Measurements from ENCODE around the gene HMGCS2.

Gene HMGCS2

DNA sequence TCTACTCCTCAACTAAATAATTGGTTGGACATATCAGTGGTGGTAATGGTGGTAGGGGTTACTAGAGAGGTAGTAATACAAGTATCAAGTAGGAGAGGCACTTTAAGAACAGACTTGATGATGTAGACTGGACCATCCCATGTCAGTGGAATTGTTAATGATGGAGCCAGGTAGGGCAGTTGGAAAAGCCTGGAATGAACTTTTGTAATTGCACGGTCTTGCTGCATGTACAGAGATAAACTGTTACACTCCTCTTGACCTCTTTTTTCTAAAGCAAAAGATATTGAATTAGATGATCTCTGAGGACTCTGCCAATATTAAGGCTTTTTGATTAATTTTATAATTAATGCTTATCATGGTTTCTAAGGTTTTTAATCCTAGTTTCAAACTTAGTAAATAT lies 5.8 kb downstream of the HMGCS2 start:
- no peak for DNase-seq (ENCODE audit: low read depth, low spot score)

DNA sequence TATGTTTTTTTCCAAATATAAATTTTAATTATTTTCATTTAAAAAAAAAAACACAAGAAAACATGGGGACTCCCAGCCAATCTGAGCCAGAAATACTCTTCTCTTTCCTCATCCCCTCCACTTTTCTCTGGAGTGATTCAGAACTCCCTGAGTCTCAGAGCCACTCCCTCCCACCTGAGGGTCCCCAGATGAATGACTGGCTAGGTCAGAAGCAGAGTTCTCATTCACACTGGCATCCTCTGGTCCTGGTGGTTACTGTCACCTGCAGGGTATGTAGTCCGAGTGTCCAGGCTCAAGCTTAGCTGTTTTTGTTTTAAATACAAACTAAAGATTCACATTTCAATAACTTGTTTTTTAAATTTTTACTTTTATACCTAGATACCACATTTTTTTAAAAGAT lies 6.3 kb downstream of the HMGCS2 start:
- DNase-seq (ENCODE audit: low read depth, low spot score): no peak

DNA sequence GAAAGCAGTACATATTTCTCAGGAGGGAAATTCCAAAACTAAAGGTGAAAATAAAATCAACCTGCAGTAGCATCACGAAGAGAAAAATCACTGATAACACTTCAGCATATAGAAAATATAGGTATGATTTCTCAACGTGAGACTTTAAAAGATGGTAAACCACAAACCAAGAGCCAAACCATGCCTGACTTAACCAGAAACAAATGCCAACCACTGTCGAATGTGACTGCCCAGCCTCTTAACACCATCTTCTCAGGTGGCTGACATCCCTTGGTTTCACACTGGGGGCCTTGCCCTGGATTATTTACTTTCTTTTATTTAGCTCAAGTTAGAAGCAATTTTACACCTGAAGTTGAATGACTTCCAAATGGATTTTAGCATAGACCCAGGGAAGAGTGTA lies 10.1 kb downstream of the HMGCS2 start:
- DNase-seq (ENCODE audit: low read depth, low spot score): no peak

DNA sequence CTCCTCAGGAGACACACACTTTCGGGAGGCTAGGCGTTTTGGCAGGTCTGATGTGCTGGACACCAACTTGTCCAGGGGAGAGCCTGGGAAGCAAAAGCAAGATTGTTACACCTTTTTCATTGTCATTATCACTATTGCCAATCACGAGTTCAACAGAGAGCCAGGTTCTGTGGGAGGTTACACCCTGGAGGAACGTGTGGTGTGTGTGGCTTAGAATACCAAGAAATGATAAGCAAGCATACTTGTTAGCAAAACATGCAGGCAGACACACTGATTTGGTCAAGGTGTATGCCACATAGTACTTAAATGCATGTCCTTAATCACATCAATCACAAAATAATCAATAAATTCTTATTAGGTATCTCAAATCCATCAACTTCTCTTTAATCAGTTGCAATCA lies 16.1 kb downstream of the HMGCS2 start:
- no peak for DNase-seq (ENCODE audit: low read depth, low spot score)

DNA sequence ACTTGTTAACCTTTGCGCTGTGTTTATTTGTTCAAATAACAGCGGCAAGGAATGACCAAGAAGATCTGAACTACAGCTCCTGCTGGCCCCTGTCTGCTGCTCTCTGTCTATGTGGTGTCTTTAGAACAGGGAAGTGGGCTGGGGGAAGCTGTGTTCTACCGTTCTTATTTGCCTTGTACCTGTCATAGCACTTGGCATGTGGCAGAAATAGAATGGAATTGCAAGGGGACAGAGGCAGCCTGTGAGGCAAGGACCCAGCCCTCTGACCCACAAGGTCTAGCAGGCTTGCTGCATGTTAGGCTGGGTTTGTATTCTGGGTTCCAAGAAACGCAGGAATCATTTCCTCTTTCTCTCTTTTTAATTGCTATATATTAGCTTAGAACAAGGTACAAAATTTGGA lies 20.7 kb downstream of the HMGCS2 start:
- DNase-seq (ENCODE audit: low read depth, low spot score): no peak

DNA sequence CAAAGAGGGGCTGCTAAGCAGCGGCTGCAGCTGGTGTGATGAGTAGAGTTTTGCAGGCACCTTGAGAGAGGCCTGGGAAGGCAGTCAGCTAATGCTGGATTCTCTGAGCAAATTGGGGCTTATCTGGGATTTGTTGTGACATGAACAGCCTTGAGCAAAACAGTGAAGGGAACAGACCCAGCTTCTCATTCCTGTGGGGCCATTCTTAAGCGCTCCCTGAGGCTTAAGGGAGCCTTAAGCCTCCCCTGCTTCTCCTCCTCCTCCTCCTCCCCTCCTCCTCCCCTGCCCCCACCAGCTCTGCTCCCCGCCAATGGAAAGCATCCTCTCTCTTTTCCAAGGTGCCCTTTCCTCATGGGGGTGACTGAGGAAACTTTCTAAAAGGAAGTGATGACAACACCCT lies 21.3 kb downstream of the HMGCS2 start:
- DNase-seq (ENCODE audit: low read depth, low spot score): peak; percentile 11

DNA sequence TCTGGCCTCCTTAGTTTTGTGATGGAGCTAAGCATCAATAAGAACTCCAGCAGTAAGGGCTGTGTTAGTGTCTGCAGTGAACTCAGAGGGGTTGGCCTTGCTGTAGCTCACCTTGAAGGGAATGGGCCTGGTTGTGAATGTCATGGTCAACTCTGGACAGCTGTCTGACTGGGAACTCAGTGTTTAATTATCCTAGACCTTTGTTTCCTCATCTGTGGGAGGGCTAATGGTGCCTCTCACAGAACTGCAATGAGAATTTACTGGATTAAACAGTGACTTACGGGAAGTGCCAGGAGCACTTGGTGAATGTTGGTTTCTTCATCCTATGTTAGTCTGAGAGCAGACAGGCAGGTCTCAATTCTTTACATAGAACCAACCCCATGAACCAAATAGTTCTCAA lies 23.7 kb downstream of the HMGCS2 start:
- DNase-seq (ENCODE audit: low read depth, low spot score): no peak

DNA sequence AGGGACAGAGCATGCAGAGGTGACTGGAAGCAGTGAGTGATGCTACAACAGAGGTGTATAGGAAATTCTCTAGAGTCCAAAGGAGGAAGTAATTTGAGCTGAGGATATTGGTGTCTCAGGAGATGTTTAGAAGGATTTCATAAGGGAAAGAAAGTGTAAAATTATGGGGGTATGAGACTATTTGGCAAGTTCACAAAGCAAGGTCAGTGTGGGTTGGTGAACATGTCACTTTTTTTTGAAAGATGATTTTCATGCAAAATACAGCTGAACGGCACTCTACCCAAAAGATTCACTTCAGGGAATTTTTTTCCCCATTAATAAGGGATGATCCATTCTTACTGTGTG lies 24.1 kb downstream of the HMGCS2 start:
- no peak for DNase-seq (ENCODE audit: low read depth, low spot score)

DNA sequence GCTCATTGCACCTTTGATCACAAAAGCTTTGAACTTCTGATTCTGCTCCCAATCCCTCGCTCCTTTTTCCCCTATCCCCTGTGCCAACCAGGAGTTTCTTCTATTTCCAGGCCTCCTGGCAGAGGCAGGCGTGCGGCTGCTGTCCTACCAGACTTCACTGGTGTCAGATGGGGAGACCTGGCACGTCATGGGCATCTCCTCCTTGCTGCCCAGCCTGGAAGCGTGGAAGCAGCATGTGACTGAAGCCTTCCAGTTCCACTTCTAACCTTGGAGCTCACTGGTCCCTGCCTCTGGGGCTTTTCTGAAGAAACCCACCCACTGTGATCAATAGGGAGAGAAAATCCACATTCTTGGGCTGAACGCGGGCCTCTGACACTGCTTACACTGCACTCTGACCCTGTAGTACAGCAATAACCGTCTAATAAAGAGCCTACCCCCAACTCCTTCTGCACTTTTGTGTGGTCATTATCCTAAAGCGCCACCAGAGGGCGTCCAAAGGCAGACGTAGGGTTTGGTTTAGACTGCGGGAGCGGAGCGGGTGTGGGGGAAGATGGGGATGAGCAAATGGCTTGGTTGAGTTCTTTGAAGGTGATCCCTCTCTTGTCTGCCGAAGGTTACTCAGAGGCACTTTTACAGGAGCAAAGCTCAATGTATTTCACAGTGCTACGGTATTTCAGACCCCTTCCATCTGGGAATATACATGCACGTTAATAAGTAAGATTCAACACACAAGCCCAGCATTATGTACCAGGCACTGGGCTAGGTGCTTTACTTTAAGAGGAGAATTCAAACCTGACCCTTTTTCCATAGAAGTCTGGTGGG lies 24.7 kb downstream of the HMGCS2 start:
- DNase-seq (ENCODE audit: low read depth, low spot score): peak; percentile 82

DNA sequence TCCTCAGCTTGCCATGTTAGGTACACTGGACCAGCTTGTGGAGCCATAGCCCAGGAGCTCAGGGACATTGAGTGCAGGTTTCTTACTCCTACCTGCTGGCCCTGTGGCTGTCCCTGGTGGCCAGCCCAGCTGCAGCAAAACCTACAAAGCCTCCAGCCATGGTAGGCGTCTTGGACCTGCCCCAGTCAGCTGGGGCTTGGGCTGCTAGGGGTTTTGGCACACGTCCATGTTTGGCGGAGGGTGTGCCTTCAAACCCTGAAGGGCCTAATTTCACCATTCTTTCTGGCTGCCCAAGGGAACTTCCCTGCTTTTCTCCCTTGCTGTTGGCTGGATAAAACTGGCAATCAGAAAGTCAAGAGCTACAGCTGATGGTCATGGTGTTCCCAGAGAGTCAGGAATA lies 25.4 kb downstream of the HMGCS2 start:
- peak; percentile 15 for DNase-seq (ENCODE audit: low read depth, low spot score)

DNA sequence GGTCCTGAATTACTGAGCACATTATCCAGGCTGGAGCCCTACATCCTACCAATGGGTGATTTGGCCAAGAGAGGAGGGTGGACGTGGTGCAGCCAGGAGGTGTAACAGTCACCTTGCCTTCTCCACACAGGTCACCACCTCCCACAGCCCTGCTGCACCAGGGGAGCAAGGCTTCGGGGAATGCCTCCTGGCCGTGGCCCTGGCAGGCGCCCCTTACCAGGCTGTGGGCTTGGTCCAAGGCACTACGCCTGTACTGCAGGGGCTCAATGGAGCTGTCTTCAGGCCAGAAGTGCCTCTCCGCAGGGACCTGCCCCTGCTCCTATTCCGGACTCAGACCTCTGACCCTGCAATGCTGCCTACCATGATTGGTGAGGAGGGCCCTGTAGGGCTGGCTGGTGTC lies 26.0 kb downstream of the HMGCS2 start:
- DNase-seq (ENCODE audit: low read depth, low spot score): no peak

DNA sequence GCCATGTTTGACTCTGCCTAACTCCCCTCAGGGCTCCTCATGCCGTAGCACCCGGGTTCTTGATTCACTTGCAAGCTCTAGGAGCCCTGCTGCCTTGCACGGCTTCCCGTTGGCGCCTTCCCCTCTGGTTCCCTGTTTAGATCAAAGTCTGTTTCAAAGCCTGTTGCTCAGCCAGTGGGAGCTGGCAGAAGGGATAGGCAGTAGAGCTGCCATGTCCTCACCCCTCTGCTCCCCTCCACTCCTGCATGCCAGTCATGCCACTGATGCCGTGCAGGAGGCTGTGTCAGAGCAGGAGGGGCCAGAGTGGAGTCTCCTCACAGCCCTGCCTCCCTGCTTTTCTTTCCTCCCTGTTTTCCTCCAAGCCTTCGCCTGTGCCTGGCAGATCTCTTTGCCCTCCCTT lies 26.5 kb downstream of the HMGCS2 start:
- peak; percentile 75 for DNase-seq (ENCODE audit: low read depth, low spot score)

DNA sequence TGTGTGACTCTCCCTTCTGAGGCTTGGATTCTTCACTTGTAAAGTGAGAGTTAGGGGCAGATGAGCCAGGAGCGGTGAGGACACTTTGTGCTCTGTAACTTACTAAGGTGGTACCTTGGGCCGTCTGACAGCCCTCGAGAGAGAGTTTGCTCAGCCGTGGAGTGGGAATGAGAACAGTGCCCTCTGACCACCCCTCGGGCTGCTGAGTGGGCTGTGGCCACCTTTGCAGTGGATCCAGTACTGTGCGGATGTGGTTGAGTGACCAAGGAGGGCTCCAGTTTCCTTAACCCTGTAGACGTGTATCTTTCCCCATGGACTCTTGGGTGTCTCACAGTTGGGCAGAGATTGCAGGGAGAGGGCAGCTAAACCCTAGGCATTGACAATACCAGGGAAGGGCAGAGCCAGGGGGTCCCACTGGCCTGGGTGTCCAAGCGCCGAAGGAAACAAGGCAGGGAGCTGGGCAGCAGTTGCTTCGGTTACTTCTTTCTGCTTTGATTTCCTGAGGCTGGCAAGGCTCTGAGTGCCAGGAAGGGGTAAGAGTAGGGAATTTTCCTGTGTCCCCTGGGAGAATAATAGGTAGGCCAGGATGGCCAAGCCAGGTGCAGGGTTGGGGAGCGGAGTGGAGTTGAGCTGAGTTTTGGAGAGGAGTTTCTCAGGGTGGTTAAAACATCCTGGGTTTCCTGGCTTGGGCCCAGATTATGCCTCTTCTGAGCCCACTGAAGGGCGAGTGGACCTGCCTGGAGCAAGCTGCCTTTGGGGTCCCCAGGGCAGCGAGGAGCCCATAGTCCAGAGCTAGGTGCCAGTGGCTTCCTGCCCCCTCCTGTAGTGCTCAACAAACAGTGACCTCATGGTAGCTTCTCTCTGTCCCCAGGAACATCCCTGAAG lies 27.6 kb downstream of the HMGCS2 start:
- DNase-seq (ENCODE audit: low read depth, low spot score): no peak

DNA sequence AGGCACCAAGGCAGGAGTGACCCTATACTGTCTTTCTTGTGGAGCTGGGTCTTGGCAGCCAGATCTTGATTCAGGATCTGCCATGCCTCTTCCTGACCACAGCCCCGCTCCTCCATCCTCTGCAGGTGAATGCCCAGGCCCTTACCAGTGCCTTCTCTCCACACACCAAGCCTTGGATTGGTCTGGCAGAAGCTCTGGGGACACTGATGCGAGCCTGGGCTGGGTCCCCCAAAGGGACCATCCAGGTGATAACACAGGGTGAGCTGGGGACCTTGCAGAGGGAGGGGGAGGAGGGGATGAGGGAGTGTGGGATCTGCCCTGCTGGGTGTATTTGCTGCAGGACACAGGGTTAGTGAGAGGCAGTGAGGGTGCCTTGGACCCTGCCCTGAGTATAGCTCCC lies 28.4 kb downstream of the HMGCS2 start:
- DNase-seq (ENCODE audit: low read depth, low spot score): no peak

DNA sequence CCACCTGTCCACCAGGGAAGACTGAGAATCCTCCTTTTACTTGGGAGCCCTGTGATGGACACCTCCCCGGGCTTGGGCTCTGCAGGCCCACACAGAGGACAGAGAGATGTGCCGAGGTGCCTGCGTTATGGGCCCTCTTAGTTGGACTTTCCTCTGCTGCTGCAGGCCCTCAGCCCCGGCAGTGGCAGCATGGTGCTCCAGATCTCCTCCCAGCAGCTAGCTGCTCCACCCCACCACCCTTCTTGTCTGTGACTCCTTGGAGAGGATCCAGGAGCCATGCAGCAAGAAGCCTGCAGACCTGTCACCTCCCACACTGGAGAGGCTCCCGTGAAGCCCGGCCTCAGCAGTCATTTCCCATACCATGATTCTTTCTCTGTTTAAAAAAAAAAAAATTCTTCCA lies 29.6 kb downstream of the HMGCS2 start:
- DNase-seq (ENCODE audit: low read depth, low spot score): no peak

DNA sequence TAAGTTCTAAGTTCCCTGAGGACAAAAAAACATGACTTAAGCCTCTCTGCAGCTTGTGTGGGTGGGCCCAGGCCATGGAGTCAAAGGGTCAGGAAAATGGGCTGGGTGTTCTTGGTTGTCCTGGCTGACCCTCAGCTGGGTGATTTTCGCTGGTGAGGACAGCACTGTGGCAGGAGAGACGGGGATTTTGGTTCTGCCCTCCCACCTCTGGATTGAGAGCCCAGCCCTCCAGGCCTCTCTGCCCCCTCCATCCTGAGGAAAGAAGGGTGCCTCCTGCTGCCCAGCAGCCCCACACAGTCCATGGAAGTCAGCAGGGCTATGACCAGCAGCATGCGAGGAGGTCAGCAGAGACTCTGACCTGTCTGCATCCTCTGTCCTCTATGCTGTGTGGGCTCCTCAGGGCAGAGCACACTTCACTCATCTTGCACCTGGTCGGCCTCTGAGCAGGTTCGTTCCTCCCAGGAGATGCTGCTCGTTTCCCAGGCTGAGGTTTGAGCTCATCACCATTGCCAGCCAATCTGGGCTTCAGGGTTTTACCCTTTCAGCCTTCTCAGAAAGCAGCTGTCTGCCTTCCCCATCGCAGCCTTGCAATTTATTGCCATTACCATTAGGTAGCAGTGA lies 30.5 kb downstream of the HMGCS2 start:
- DNase-seq (ENCODE audit: low read depth, low spot score): no peak

DNA sequence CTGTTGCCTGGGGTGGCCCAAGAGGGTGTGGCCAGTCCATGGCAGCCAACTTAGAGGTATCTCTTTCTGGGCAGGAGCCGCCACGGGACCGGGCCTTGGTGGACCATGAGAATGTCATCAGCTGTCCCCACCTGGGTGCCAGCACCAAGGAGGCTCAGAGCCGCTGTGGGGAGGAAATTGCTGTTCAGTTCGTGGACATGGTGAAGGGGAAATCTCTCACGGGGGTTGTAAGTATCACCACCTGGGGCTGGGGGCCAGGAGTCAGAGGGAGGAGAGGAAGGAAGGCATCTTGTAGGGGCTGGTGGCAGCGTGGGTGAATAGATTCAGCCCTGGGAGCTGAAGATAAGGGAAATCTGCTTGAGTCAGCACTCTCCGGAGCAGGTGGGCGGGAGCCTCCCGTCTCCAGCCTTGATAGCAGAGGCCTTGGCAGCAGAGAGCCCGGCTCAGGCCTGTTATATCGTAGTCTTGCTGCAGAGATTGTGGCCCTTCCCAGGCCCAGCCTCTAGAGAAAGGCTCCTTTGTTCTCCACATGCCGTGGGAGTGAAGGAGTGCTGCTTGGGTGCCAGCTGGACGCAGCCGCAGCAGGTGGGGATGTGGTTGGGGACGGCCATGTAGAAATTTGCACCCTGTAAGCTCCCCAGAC lies 31.5 kb downstream of the HMGCS2 start:
- peak; percentile 57 for DNase-seq (ENCODE audit: low read depth, low spot score)

DNA sequence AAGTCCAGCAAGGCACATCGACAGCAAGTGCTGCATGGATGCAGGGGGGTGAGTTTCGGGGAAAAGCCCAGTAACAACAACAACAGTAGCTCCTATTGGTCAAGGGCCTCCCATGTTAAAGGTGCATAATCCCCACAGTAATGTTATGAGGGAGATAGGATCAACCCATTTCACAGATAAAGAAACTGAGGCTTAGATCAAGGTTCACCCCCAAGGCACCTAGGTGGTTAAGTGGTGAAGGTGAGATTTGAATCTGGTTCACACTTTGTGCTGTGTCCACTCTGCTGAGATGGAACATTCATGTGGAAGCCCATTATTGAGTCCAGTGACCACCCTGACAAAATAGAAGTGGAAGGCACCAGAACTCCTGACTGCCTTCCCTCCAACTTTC lies 32.1 kb downstream of the HMGCS2 start:
- DNase-seq (ENCODE audit: low read depth, low spot score): no peak

DNA sequence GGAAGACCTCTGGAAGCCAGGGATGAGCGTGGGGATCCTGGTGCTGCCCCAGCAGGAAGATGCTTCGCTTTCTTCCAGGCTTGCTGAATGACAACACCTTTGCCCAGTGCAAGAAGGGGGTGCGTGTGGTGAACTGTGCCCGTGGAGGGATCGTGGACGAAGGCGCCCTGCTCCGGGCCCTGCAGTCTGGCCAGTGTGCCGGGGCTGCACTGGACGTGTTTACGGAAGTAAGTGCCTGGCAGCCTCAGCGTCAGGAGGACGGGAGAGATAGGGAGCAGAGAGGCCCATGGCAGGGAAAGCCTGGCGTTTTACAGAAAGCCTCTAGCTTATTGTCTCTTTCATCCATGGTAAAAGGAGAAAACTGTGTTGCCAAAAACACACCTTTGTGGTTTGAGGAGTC lies 33.5 kb downstream of the HMGCS2 start:
- DNase-seq (ENCODE audit: low read depth, low spot score): no peak

DNA sequence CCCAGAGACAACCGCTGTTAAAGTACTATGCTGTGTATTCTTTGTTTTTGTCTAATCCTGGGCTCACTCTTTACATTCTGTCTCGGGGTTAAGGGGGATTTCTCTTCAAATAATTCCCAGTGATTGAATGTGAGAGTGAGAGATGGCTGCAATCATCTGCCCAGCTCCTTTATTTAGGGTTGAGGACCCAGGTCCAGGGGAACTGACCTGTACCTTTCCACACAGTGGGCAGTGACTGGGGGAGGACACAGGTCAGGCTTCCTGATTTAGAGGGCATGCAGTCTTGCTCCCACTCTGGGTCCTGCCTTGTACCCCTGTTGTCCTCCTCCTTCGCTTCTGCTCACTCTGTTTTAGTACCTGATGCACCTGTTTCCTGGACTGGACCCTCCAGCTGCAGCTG lies 35.0 kb downstream of the HMGCS2 start:
- DNase-seq (ENCODE audit: low read depth, low spot score): no peak

DNA sequence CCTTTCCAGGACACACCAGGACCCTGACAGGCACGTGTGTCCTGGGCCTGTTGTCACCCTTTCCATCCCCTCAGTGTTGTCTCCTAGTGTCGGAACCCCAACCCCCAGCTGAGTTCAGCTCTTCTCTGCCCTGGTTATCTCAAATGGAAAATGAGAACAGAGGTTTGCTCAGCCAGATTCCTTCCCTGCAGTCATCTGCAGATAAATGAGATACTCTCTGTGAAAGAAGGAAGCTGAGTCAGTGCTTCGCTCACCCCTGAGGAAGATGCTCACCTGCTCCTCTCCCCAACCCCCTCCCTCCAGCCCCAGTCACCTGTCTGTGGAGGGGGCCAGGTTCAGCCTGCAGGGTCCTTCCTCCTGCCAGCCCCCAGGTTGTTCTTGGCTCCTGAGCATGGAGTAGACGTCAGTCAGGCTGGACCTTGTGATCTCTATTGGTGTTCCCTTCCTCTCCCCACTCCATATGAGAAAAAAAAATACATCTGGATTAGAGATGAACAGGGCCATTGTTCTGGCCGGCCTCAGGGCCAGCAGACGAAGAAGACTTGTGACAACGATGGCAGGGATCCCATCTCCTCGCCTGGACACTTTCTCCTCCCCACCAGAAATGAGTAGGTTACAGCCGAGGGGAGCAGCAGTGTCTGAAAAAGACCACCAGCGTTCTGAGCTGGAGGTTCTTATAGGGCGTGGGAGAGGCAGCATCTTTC lies 36.1 kb downstream of the HMGCS2 start:
- DNase-seq (ENCODE audit: low read depth, low spot score): no peak
